Uterus (tissue), 4 donors: ENCODE measurements around the gene MEMO1. TPM values are rescaled to one million over a fixed set of nuclear protein-coding genes. Genes with fewer than 3 reads are reported as not detected.

Experiments used
- DNase-seq, 2 donors: peaks; one replicate each; pipeline ENCODE4 v3.0.0-alpha.2; 2019 to 2020
- H3K27ac ChIP-seq, 2 donors: fragments of 200-600 bp; sonication (generic); 1 replicate in 1 of 2; 2 replicates in 1 of 2; pipeline ENCODE4 v1.5.1; 2016 to 2018
- H3K27me3 ChIP-seq, 2 donors: fragments of 200-600 bp; sonication (generic); one replicate each; pipeline ENCODE4 v1.5.1; 2018 to 2019; ENCODE audit warnings: control low read depth in 1 of 2
- H3K36me3 ChIP-seq, 2 donors: fragments of 200-600 bp; sonication (generic); one replicate each; pipeline ENCODE4 v1.5.1; 2019; ENCODE audit warnings: control low read depth in 1 of 2
- H3K4me1 ChIP-seq, 2 donors: fragments of 200-600 bp; sonication (generic); one replicate each; pipeline ENCODE4 v1.5.1; 2018 to 2019; ENCODE audit warnings: control low read depth in 1 of 2
- H3K4me3 ChIP-seq, 2 donors: fragments of 200-600 bp; sonication (generic); 1 replicate in 1 of 2; 2 replicates in 1 of 2; pipeline ENCODE4 v1.5.1; 2018 to 2019; ENCODE audit warnings: mild to moderate bottlenecking in 1 of 2
- H3K9me3 ChIP-seq, 2 donors: fragments of 200-600 bp; sonication (generic); one replicate each; pipeline ENCODE4 v1.5.1; 2019; ENCODE audit warnings: control low read depth in 1 of 2
- POLR2A ChIP-seq, 2 donors: fragments of 450-650 bp; IDR thresholded peaks; one replicate each; pipeline ENCODE4 v1.6.1; 2016; ENCODE audit warnings: antibody characterized with exemption in 2 of 2, mild to moderate bottlenecking in 1 of 2, moderate library complexity in 1 of 2
- intact Hi-C: fragments of 100-400 bp; cut with DNase I; formaldehyde crosslinking; loops from one replicate; pipeline ENCODE4 v1.15.1; 2023; ENCODE audit warnings: low total_unique reads
- total RNA-seq, 4 donors: library from RNA; depleted of rRNA in 3 of 4; stranded (reverse); fragments of >200 nt in 3 of 4; gene quantifications; one replicate each; pipeline versions ENCODE4 v1.1.0 to v1.2.4, GENCODE V29; 2014 to 2023
- TF ChIP-seq, protein P1 (sequence below), 4 experiments: fragments of 200-600 bp in 2 of 4; fragments of 450-650 bp in 2 of 4; sonication (generic) in 2 of 4; IDR thresholded peaks; one replicate each; pipeline ENCODE4 v1.5.1; 2016 to 2019; ENCODE audit warnings: antibody characterized with exemption in 4 of 4, mild to moderate bottlenecking in 2 of 4, moderate library complexity in 1 of 4
- donor health status: DM: yes; HTN: yes; CAD: no.

The MEMO1 gene
- total RNA-seq, 4 donors from 2014 or later: 7.9 to 51.1 (median 23.3) TPM

DNA sequence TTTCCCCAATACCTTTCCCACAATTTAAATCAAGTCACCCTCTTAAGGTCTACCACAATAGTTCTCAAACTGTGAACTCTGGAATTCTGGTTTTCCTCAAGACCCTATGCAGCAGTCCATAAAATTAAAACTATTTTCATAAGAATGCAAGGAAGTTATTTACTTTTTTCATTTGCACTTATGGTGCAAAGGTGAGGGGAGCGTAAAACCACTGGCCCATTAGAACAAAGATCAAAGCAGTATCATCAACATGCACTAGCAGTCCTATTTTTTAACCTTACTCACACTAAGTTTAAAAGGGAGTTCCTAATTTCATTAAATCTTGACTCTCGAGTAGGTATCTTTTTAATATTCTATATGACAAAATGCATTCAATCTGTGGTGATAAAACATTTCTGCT lies 85.3 kb downstream of the MEMO1 start:
- Histone ChIP-seq H3K36me3 (no peaks in the 10 kb centered on the region), H3K4me1 (no peaks in the 10 kb centered on the region), H3K9me3 (no peaks in the 10 kb centered on the region), H3K27ac (no peak overlapping the region), H3K27me3 (no peaks in the 10 kb centered on the region), H3K4me3 (no peak overlapping the region)
- no peak for DNase-seq
- TF ChIP-seq POLR2A (IDR thresholded peaks at IDR 0.05): no peak
- TF ChIP-seq, protein P1, sequence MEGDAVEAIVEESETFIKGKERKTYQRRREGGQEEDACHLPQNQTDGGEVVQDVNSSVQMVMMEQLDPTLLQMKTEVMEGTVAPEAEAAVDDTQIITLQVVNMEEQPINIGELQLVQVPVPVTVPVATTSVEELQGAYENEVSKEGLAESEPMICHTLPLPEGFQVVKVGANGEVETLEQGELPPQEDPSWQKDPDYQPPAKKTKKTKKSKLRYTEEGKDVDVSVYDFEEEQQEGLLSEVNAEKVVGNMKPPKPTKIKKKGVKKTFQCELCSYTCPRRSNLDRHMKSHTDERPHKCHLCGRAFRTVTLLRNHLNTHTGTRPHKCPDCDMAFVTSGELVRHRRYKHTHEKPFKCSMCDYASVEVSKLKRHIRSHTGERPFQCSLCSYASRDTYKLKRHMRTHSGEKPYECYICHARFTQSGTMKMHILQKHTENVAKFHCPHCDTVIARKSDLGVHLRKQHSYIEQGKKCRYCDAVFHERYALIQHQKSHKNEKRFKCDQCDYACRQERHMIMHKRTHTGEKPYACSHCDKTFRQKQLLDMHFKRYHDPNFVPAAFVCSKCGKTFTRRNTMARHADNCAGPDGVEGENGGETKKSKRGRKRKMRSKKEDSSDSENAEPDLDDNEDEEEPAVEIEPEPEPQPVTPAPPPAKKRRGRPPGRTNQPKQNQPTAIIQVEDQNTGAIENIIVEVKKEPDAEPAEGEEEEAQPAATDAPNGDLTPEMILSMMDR (IDR thresholded peaks at IDR 0.05): no peak
- intact Hi-C loops: no loop called here

DNA sequence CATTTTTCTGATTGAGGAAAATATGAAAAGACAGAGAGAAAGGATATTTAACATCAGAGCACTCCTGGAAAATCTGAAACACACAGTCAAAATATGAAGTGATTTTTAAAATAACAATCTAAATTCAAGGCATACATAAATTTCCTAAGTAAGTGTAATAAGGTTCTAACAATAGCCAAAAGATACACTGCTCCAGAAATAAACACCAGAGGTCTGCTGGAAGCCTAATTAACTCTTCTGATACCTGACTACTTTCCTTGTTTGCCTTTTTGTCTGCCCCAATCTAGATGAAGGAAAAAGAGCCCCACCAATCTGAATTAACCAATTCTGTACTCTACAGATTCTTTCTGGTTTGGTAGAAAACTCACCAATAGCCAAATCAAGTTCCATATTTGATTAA lies 87.1 kb downstream of the MEMO1 start:
- TF ChIP-seq POLR2A (IDR thresholded peaks at IDR 0.05): no peak
- TF ChIP-seq, protein P1 (IDR thresholded peaks at IDR 0.05): no peak
- DNase-seq: no peak
- H3K36me3 ChIP-seq: no peaks in the 10 kb centered on the region

DNA sequence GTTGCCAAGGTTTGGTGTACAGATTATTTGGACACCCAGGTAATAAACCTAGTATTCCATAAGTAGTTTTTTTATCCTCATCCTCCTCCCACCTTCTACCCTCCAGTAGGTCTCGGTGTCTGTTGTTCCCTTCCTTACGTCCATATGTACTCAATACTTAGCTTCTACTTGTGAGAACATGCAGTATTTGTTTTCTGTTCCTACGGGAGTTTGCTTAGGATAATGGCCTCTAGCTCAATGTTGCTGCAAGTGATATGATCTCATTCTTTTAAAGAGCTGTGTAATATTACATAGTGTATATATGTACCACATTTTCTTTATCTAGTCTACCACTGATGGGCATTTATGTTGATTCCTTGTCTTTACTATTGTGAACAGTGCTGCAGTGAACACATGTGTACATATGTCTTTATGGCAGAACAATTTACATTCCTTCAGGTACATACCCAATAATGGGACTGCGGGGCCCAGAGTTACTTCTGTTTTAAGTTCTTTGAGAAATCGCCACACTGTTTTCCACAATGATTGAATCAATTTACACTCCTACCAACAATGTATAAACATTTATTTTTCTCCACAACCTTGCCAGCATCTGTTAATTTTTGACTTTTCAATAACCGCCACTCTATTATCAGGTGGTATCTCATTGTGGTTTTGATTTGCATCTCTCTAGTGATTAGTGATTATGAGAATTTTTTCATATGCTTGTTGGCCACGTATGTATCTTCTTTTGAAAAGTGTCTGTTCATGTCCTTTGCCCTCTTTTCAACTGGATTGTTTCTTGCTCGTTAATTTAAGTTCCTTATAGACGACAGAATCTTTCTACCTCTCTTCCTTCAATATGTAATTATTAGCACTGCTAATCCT lies 88.0 kb downstream of the MEMO1 start:
- Histone ChIP-seq H3K36me3 (no peaks in the 10 kb centered on the region), H3K9me3 (no peaks in the 10 kb centered on the region), H3K27ac (no peak overlapping the region), H3K27me3 (no peaks in the 10 kb centered on the region), H3K4me1 (no peaks in the 10 kb centered on the region), H3K4me3 (no peak overlapping the region)
- intact Hi-C loops: no loop called here
- TF ChIP-seq POLR2A (IDR thresholded peaks at IDR 0.05): no peak
- TF ChIP-seq, protein P1 (IDR thresholded peaks at IDR 0.05): no peak
- no peak for DNase-seq

More for the DNA sequence above, 87.1 kb downstream of the MEMO1 start:
- no peaks in the 10 kb centered on the region for H3K27me3 ChIP-seq
- H3K27ac ChIP-seq: no peak overlapping the region
- no peaks in the 10 kb centered on the region for H3K9me3 ChIP-seq
- intact Hi-C loops: no loop called here
- H3K4me3 ChIP-seq: no peak overlapping the region
- H3K4me1 ChIP-seq: no peaks in the 10 kb centered on the region

DNA sequence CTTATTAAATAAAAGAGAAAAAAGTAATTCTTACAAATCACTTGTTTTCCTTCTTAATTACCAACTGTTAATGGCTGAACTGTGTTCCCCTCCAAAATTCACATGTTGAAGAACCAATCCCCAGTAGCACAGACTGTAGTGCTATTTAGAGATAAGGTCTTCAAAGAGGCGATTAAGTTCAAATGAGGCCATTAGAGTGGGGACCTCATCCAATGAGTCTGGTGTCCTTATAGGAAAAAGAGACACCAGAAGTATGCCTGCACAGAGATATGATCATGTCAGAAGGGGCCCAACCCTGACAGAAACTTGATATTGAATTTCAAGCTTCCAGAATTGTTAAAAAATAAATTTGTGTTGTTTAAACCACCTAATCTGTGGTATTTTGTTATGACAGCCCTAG lies 89.8 kb downstream of the MEMO1 start:
- TF ChIP-seq, protein P1 (IDR thresholded peaks at IDR 0.05): no peak
- TF ChIP-seq POLR2A (IDR thresholded peaks at IDR 0.05): no peak

DNA sequence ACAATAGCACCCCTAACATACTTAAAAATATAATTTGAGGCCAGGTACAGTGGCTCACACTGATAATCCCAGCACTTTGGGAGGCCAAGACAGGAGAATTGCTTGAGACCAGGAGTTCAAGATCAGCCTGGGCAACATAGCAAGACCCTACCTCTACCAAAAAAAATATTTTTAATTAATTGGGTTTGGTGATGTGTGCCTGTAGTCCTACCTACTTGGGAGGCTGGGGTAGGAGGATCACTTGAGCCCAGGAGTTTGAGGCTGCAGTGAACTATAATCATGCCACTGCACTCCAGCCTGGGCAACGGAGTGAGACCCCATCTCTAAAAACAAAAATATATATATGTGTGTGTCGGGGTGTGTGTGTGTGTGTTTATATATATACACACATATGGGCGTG lies 91.3 kb downstream of the MEMO1 start:
- intact Hi-C loops: no loop called here

More for the DNA sequence above, 89.8 kb downstream of the MEMO1 start:
- Histone ChIP-seq H3K27me3 (no peaks in the 10 kb centered on the region), H3K27ac (no peak overlapping the region), H3K9me3 (no peaks in the 10 kb centered on the region), H3K4me3 (no peak overlapping the region), H3K4me1 (no peaks in the 10 kb centered on the region), H3K36me3 (no peaks in the 10 kb centered on the region)
- intact Hi-C loops: no loop called here
- DNase-seq: no peak

More for the DNA sequence above, 91.3 kb downstream of the MEMO1 start:
- no peak overlapping the region for H3K27ac ChIP-seq
- no peak overlapping the region for H3K4me3 ChIP-seq
- DNase-seq: no peak
- no peaks in the 10 kb centered on the region for H3K36me3 ChIP-seq
- TF ChIP-seq, protein P1 (IDR thresholded peaks at IDR 0.05): no peak
- no peak for TF ChIP-seq POLR2A (IDR thresholded peaks at IDR 0.05)
- H3K27me3 ChIP-seq: no peaks in the 10 kb centered on the region
- no peaks in the 10 kb centered on the region for H3K4me1 ChIP-seq
- H3K9me3 ChIP-seq: no peaks in the 10 kb centered on the region
